HepG2 (cell line): Measurements from ENCODE around the gene GPR156. TPM values are rescaled to one million over a fixed set of nuclear protein-coding genes. Genes with fewer than 3 reads are reported as not detected.

ENCODE experiments used
- ATAC-seq: fragments of 200-7000 bp; cut with Tn5 transposase; 3 replicates; pipeline ENCODE4 v1.9.1; 2020; ENCODE audit warnings: mild to moderate bottlenecking, moderate library complexity
- BruUV-seq: library from RNA; stranded (reverse); fragments of 400-500 nt; replicated peaks from 2 replicates; lab custom pipeline; 2021; lab: Mats Ljungman, UMichigan
- CTCF ChIA-PET: fragments of 300-600 bp; formaldehyde crosslinking; extraction: SDS; loops from one replicate; lab custom pipeline; 2021; ENCODE audit warnings: low total read pairs, inconsistent platforms, low intra/inter-chr PET ratio; lab: Yijun Ruan, JAX
- POLR2A ChIA-PET: fragments of 350-600 bp; sonication (Branson Sonifier 250); formaldehyde crosslinking; loops from one replicate; lab custom pipeline; 2020; ENCODE audit warnings: antibody characterized with exemption, inconsistent platforms; lab: Yijun Ruan, JAX
- DNase-seq: peaks from one replicate; pipeline ENCODE4 v3.0.0-alpha.2; 2015; ENCODE audit warnings: low spot score
- FAIRE-seq: peaks from 3 replicates; lab custom pipeline; 2011; peaks lifted over from hg19 to GRCh38; lab: Jason Lieb, UNC
- H2AFZ ChIP-seq: one replicate; pipeline ENCODE4 v1.6.1; 2011; ENCODE audit warnings: low read length, inconsistent platforms
- H3K27ac ChIP-seq: fragments of 300-600 bp; 3 replicates; pipeline ENCODE4 v1.8.0; 2011; ENCODE audit warnings: mixed run types, mild to moderate bottlenecking, mixed read lengths, low read length, inconsistent platforms; ENCODE audit not compliant: insufficient read depth; ENCODE audit errors: extremely low read length
- H3K27me3 ChIP-seq, 2 experiments: fragments of 200-600 bp in 1 of 2; 2 replicates in 1 of 2; 3 replicates in 1 of 2; pipeline versions ENCODE4 v1.6.0 to v1.8.0; 2011; ENCODE audit warnings: low read length in 2 of 2, mild to moderate bottlenecking in 2 of 2, moderate library complexity in 2 of 2, inconsistent platforms in 1 of 2; ENCODE audit not compliant: insufficient read depth in 2 of 2, control insufficient read depth in 1 of 2
- H3K36me3 ChIP-seq, 2 experiments: fragments of 200-600 bp in 1 of 2; replicated peaks in 1 of 2; 2 replicates in 1 of 2; 3 replicates in 1 of 2; pipeline versions ENCODE4 v1.5.1 to v1.8.0; 2011; ENCODE audit warnings: low read length in 2 of 2, inconsistent platforms in 1 of 2; ENCODE audit not compliant: insufficient read depth in 2 of 2, control insufficient read depth in 1 of 2
- H3K4me1 ChIP-seq: 2 replicates; pipeline ENCODE4 v1.5.1; 2012; ENCODE audit warnings: low read length, inconsistent platforms; ENCODE audit not compliant: insufficient read depth
- H3K4me2 ChIP-seq: 2 replicates; pipeline ENCODE4 v1.6.0; 2011; ENCODE audit warnings: low read depth, low read length, inconsistent platforms
- H3K4me3 ChIP-seq, 3 experiments: fragments of 200-600 bp in 1 of 3; sonication (generic), shearing (Covaris generic) in 1 of 3; replicated peaks in 1 of 3; 2 replicates each; pipeline ENCODE4 v1.5.1; 2011 to 2016; ENCODE audit warnings: low read length in 3 of 3, inconsistent platforms in 2 of 3, low read depth in 2 of 3, mild to moderate bottlenecking in 2 of 3, control low read depth in 1 of 3, mixed read lengths in 1 of 3; ENCODE audit not compliant: insufficient read depth in 1 of 3
- H3K79me2 ChIP-seq: one replicate; pipeline ENCODE4 v1.6.1; 2011; ENCODE audit warnings: low read length, inconsistent platforms; ENCODE audit not compliant: insufficient read depth
- H3K9ac ChIP-seq: 2 replicates; pipeline ENCODE4 v1.6.0; 2011; ENCODE audit warnings: mild to moderate bottlenecking, low read depth, low read length, inconsistent platforms; ENCODE audit not compliant: insufficient read depth
- H3K9me3 ChIP-seq: 2 replicates; pipeline ENCODE4 v1.5.1; 2012; ENCODE audit warnings: mild to moderate bottlenecking, low read length
- H4K20me1 ChIP-seq: 2 replicates; pipeline ENCODE4 v1.6.0; 2011; ENCODE audit warnings: inconsistent platforms, mild to moderate bottlenecking, low read length, moderate library complexity; ENCODE audit not compliant: insufficient read depth
- DMAP1 ChIP-seq: IDR thresholded peaks from 2 replicates; pipeline ENCODE4 v1.6.1; 2016
- FOXC1 ChIP-seq: sonication (generic); formaldehyde crosslinking; IDR thresholded peaks from 2 replicates; pipeline ENCODE4 v1.8.0; 2022; ENCODE audit warnings: mild to moderate bottlenecking, missing genetic modification reagents, borderline replicate concordance
- FOXO1 ChIP-seq: sonication (generic); formaldehyde crosslinking; IDR thresholded peaks from 2 replicates; pipeline ENCODE4 v1.4.0; 2020; ENCODE audit warnings: missing genetic modification reagents
- HNF1A ChIP-seq, 2 experiments: sonication (generic) in 1 of 2; formaldehyde crosslinking in 1 of 2; IDR thresholded peaks; 2 replicates each; pipeline versions ENCODE4 v1.4.0 to v1.6.1; 2016 to 2020; ENCODE audit warnings: borderline replicate concordance in 1 of 2, low read depth in 1 of 2, mild to moderate bottlenecking in 1 of 2, missing genetic modification reagents in 1 of 2
- HOXA3 ChIP-seq: sonication (generic); formaldehyde crosslinking; IDR thresholded peaks from 2 replicates; pipeline ENCODE4 v1.5.0; 2020; ENCODE audit warnings: missing genetic modification reagents
- PHF20 ChIP-seq: sonication (generic); formaldehyde crosslinking; IDR thresholded peaks from 2 replicates; pipeline ENCODE4 v1.5.0; 2020; ENCODE audit warnings: mild to moderate bottlenecking, missing genetic modification reagents
- SATB2 ChIP-seq: sonication (generic); formaldehyde crosslinking; IDR thresholded peaks from 2 replicates; pipeline ENCODE4 v1.5.0; 2020; ENCODE audit warnings: missing genetic modification reagents
- TARDBP ChIP-seq: sonication (generic); formaldehyde crosslinking; IDR thresholded peaks from 2 replicates; pipeline ENCODE4 v1.8.0; 2022; ENCODE audit warnings: mild to moderate bottlenecking, missing genetic modification reagents
- ZNF567 ChIP-seq: sonication (generic); formaldehyde crosslinking; IDR thresholded peaks from 2 replicates; pipeline ENCODE4 v1.8.1; 2023; ENCODE audit warnings: mild to moderate bottlenecking, missing genetic modification reagents, borderline replicate concordance
- ZNF83 ChIP-seq: sonication (generic); formaldehyde crosslinking; IDR thresholded peaks from 2 replicates; pipeline ENCODE4 v1.4.0; 2020; ENCODE audit warnings: missing genetic modification reagents, mild to moderate bottlenecking, borderline replicate concordance
- WGBS: methylation state at CpG from one replicate; pipeline ENCODE4 v1.1.6; 2017; ENCODE audit warnings: low lambda C conversion rate; 5-methylcytosine and 5-hydroxymethylcytosine counted together
- in situ Hi-C: cut with HindIII; loops from 2 replicates; pipeline ENCODE4 v1.10.0; 2017; ENCODE audit warnings: low pct_unique_long_range_greater_than_20kb; ENCODE audit not compliant: extremely low pct_ligation_motif_present
- intact Hi-C: fragments of 100-400 bp; cut with micrococcal nuclease; formaldehyde crosslinking; loops from one replicate; pipeline ENCODE4 v1.10.0; 2022; ENCODE audit not compliant: unreplicated experiment
- polyA plus RNA-seq, 8 experiments: library from polyadenylated mRNA; depleted of rRNA in 3 of 8; stranded (reverse) in 7 of 8; unstranded in 1 of 8; fragments of >200 nt; fragmentation: Illumina TruSeq in 4 of 8; extraction: Trizol in 4 of 8; gene quantifications; 2 replicates each; pipeline versions ENCODE4 v1.2.1 to v1.2.3, GENCODE V29; 2011 to 2016; ENCODE audit warnings: low read depth in 4 of 8, missing spikeins in 1 of 8, mixed read lengths in 1 of 8; ENCODE audit not compliant: insufficient read depth in 1 of 8
- total RNA-seq, 5 experiments: library from RNA; depleted of rRNA; stranded (reverse); fragments of >200 nt; fragmentation: Illumina TruSeq; extraction: Trizol; gene quantifications; 2 replicates each; pipeline ENCODE4 v1.2.3, GENCODE V29; 2016; ENCODE audit warnings: low read depth in 1 of 5
- TF ChIP-seq, protein P1 (sequence below): sonication (generic); formaldehyde crosslinking; IDR thresholded peaks from 2 replicates; pipeline ENCODE4 v1.8.1; 2023; ENCODE audit warnings: mild to moderate bottlenecking, inconsistent platforms, moderate library complexity, missing genetic modification reagents, borderline replicate concordance

The GPR156 gene
- total and polyA plus RNA-seq, 2 of the 13 experiments (the other 11 are each of a cell fraction or from before 2014, with no cell fraction given), result not detected

GRCh38 chr3:120289636-120290035 lies 4.6 kb upstream of the GPR156 start:
- no peak for FAIRE-seq
- no peak overlapping the region for H3K27ac ChIP-seq
- no peaks in the 10 kb centered on the region for H4K20me1 ChIP-seq
- H3K27me3 ChIP-seq, result peaks cover 1 to 30% of the 10 kb centered on the region in 2 experiments
- in situ Hi-C loops, result no loop called here
- H3K36me3 ChIP-seq, result no peaks in the 10 kb centered on the region
- ChIA-PET POLR2A (no interaction called here), CTCF (no interaction called here)
- no peaks in the 10 kb centered on the region for H3K4me1 ChIP-seq
- no peaks in the 10 kb centered on the region for H3K79me2 ChIP-seq
- ATAC-seq, result no peak
- intact Hi-C loops, result no loop called here
- WGBS, result 90% methylated on average over 2 of the region's 16 CpGs
- no peak overlapping the region for H3K9ac ChIP-seq
- no peak overlapping the region for H2AFZ ChIP-seq
- H3K9me3 ChIP-seq, result no peaks in the 10 kb centered on the region
- no TSS peak for BruUV-seq
- TF ChIP-seq HOXA3 (CRISPR knock-in tag), result no peak
- TF ChIP-seq, protein P1, sequence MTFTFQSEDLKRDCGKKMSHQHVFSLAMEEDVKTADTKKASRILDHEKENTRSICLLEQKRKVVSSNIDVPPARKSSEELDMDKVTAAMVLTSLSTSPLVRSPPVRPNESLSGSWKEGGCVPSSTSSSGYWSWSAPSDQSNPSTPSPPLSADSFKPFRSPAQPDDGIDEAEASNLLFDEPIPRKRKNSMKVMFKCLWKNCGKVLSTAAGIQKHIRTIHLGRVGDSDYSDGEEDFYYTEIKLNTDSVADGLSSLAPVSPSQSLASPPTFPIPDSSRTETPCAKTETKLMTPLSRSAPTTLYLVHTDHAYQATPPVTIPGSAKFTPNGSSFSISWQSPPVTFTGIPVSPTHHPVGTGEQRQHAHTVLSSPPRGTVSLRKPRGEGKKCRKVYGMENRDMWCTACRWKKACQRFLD (CRISPR knock-in tag), result no peak
- TF ChIP-seq SATB2, result no peak
- TF ChIP-seq ZNF567 (CRISPR knock-in tag), result no peak
- TF ChIP-seq DMAP1 (CRISPR knock-in tag), result no peak
- TF ChIP-seq FOXC1 (CRISPR knock-in tag), result no peak
- no peak for TF ChIP-seq PHF20
- TF ChIP-seq ZNF83, result no peak
- no peak for TF ChIP-seq HNF1A (IDR thresholded peaks at IDR 0.05; ENCODE audit: low read depth)
- TF ChIP-seq HNF1A (CRISPR knock-in tag; IDR thresholded peaks at IDR 0.05; ENCODE audit: borderline replicate concordance), result no peak
- no peak for TF ChIP-seq FOXO1 (CRISPR knock-in tag)
- TF ChIP-seq TARDBP, result no peak
- H3K4me2 ChIP-seq, result no peak overlapping the region
- no peak overlapping the region for H3K4me3 ChIP-seq
- no peak for DNase-seq
